ENCODE results near the gene BRIP1. TPM values are rescaled to one million over a fixed set of nuclear protein-coding genes. Genes with fewer than 3 reads are reported as not detected.
A peak's percentile ranks its signal among the peaks of the same experiment; 100 is the strongest.

Gene BRIP1
- total and polyA plus RNA-seq, 8 donors: 0.31 to 10.8 (median 0.89) TPM; not detected in 1

DNA sequence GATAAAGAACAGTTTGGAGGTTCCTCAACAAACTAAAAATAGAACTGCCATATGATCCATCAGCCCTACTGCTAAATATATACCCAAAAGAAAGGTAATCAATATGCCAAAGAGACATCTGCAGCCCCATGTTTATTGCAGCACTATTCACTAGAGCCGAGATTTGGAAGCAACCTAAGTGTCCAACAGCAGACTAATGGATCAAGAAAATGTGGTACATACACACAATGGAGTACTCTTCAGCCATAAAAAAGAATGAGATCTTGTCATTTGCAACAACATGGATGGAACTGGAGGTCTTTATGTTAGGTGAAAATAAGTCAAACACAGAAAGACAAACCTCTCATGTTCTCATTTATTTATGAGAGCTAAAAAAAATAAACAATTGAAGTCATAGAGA, 223.5 kb downstream of the BRIP1 start:
- H3K36me3 ChIP-seq: no peaks in the 10 kb centered on the region
- 75 to 96% (median 84%) methylated on average over 1 of the region's 1 CpG for WGBS, 5 donors

DNA sequence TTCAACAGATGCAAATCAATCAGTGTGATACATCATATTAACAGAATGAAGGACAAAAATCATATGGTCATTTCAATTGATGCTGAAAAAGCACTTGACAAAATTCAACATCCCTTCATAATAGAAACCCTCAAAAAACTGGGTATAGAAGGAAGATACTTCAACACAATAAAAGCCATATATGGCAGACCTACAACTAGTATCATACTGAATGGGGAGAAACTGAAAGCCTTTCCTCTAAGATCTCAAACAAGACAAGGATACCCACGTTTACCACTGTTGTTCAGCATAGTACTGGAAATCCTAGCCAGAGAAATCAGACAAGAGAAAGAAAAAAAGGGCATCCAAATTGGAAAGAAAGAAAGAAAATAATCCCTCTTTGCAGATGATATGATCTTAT, 225.2 kb downstream of the BRIP1 start:
- Histone ChIP-seq H3K4me3 (no peak overlapping the region), H3K4me1 (no peaks in the 10 kb centered on the region), H3K27ac (no peak overlapping the region), H3K9me3 (peaks cover 0 to 4% (median 2%) of the 10 kb centered on the region in 4 donors), H3K27me3 (no peaks in the 10 kb centered on the region), H3K36me3 (no peaks in the 10 kb centered on the region)
- no peak for TF ChIP-seq EP300 (IDR thresholded peaks at IDR 0.05)
- no peak for TF ChIP-seq POLR2A (IDR thresholded peaks at IDR 0.05)
- no peak for TF ChIP-seq POLR2AphosphoS5 (IDR thresholded peaks at IDR 0.05)
- TF ChIP-seq, protein P1, sequence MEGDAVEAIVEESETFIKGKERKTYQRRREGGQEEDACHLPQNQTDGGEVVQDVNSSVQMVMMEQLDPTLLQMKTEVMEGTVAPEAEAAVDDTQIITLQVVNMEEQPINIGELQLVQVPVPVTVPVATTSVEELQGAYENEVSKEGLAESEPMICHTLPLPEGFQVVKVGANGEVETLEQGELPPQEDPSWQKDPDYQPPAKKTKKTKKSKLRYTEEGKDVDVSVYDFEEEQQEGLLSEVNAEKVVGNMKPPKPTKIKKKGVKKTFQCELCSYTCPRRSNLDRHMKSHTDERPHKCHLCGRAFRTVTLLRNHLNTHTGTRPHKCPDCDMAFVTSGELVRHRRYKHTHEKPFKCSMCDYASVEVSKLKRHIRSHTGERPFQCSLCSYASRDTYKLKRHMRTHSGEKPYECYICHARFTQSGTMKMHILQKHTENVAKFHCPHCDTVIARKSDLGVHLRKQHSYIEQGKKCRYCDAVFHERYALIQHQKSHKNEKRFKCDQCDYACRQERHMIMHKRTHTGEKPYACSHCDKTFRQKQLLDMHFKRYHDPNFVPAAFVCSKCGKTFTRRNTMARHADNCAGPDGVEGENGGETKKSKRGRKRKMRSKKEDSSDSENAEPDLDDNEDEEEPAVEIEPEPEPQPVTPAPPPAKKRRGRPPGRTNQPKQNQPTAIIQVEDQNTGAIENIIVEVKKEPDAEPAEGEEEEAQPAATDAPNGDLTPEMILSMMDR (IDR thresholded peaks at IDR 0.05): no peak
- 27 to 39% (median 33%) methylated on average over 1 of the region's 1 CpG for WGBS, 5 donors
- no peak for DNase-seq
- intact Hi-C loops (cut with DNase I; ENCODE audit: low total_unique reads): no loop called here

More for the DNA sequence above, 223.5 kb downstream of the BRIP1 start:
- Histone ChIP-seq H3K4me1 (no peaks in the 10 kb centered on the region), H3K9me3 (peaks cover 0 to 4% (median 2%) of the 10 kb centered on the region in 4 donors), H3K27ac (no peak overlapping the region), H3K27me3 (no peaks in the 10 kb centered on the region), H3K4me3 (no peak overlapping the region)
- no peak for DNase-seq
- TF ChIP-seq, protein P1 (IDR thresholded peaks at IDR 0.05): no peak
- TF ChIP-seq EP300 (IDR thresholded peaks at IDR 0.05): no peak
- no peak for TF ChIP-seq POLR2AphosphoS5 (IDR thresholded peaks at IDR 0.05)
- no peak for TF ChIP-seq POLR2A (IDR thresholded peaks at IDR 0.05)
- intact Hi-C loops (cut with DNase I; ENCODE audit: low total_unique reads): no loop called here

DNA sequence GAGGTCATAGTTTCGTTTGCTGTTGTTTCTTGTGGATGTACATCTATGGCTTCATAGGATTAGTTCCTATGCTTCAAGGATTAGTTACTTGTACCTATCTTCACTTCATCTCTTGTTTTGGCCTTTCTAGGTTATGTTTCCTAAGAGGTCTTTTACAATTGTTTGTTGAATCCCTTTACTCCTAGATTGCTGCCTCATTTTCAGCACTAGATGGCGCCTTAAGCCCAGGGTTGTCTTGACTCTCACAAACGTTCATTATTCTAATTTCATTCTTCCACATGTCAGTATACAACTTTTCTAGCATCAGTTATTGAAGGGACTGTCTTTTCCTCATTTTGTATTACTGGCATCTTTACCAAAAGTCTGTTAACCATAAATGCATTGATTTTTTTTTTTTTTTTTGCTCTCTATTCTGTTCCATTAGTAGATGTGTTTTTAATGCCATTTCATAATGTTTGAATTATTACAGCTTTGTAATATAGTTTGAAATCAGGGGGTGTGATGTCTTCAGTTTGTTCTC, 227.4 kb downstream of the BRIP1 start:
- peak; percentile 50 to 64 for DNase-seq
- Histone ChIP-seq H3K36me3 (no peaks in the 10 kb centered on the region), H3K9me3 (peaks cover 0 to 4% (median 2%) of the 10 kb centered on the region in 4 donors), H3K27ac (no peak overlapping the region), H3K4me1 (no peaks in the 10 kb centered on the region), H3K4me3 (no peak overlapping the region), H3K27me3 (peaks cover 0 to 6% (median 0%) of the 10 kb centered on the region in 3 donors)
- intact Hi-C loops (cut with DNase I; ENCODE audit: low total_unique reads): no loop called here
- 8 to 20% (median 12%) methylated on average over 3 of the region's 3 CpGs for WGBS, 5 donors
- no peak for TF ChIP-seq EP300 (IDR thresholded peaks at IDR 0.05)
- no peak for TF ChIP-seq POLR2A (IDR thresholded peaks at IDR 0.05)
- TF ChIP-seq, protein P1 (IDR thresholded peaks at IDR 0.05): peak in 4 of 7 experiments; percentile 33 to 64 (median 48)

DNA sequence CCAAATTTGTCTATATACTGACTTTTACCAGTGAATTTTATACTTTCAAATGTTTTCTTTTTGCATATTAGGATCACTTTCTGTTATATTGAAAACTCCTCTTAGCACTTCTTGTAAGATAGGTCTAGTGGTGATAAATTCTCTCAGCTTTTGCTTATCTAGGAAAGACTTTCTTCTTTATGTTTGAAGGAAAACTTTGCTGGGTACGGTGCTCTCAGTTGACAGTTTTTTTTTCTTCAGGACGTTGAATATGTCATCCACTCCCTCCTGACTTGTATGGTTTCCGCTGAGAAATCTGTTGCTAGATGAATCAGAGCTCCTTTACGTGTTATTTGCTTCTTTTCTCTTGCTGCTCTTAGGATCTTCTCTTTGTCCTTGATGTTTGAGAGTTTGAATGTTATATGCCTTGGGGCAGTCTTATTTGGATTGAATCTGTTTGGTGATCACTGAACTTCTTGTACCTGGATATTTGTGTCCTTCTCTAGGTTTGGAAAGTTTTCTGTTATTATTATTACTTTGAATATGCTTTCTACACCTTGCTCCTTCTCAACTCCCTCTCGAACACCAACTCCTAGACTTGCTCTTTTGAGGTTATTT, 228.3 kb downstream of the BRIP1 start:
- WGBS, 5 donors: 77 to 82% (median 79%) methylated on average over 5 of the region's 5 CpGs
- intact Hi-C loops (cut with DNase I; ENCODE audit: low total_unique reads): no loop called here

More for the DNA sequence above, 228.3 kb downstream of the BRIP1 start:
- Histone ChIP-seq H3K4me3 (no peak overlapping the region), H3K9me3 (peaks cover 0 to 4% (median 2%) of the 10 kb centered on the region in 4 donors), H3K27me3 (peaks cover 0 to 6% (median 0%) of the 10 kb centered on the region in 3 donors), H3K36me3 (no peaks in the 10 kb centered on the region), H3K27ac (no peak overlapping the region), H3K4me1 (no peaks in the 10 kb centered on the region)
- TF ChIP-seq EP300 (IDR thresholded peaks at IDR 0.05): no peak
- TF ChIP-seq, protein P1 (IDR thresholded peaks at IDR 0.05): no peak
- DNase-seq: no peak

All from stomach (tissue), 9 donors.